IPS DF 19.7 (cell line): ENCODE data around the gene SFMBT1.
"Not testable (repeated sequence)": the region's sequence is repeated elsewhere in the genome, so short reads cannot be mapped to it uniquely, and the experiment has no call there.

ENCODE experiments used
- DNase-seq: peaks from one replicate; pipeline ENCODE4 v3.0.0-alpha.2; 2013; ENCODE audit warnings: low read depth, low spot score

SFMBT1 gene

DNA sequence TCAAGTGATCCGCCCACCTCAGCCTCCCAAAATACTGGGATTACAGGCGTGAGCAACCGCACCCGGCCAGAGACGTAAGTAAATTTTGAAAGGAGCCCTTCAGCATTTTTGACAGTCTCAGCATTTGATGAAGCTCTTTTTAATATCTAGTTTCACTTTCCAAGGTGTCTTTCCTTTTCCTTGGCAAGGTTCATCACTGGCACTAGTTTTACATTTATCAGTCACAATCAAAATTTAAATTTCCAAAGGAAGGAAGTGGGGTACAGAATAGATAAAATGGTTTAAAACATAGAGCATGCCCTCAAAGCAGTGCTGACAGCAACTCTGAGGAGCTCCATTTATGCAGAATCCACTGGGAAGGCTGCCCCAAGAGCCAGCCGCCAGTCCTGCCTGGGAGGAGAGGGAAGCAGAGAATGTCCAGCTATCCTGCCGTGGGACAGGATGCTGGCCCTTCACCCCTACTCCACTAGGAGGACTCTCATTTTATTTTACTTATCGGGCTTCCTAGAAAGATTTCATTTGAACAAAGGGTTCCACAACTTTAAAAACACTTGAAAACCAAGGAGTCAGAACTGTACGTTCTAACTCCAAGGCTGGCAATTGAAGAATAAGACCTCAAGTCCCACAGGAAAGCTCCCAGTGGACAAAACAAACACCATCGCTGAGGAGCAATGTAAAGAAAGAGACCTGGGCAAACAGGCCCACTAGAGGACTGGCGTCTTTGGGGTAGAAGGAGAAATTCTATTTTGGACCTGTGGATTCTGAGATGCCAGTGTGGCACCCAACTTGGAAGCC, 9.9 kb downstream of the SFMBT1 start:
- DNase-seq: no peak

DNA sequence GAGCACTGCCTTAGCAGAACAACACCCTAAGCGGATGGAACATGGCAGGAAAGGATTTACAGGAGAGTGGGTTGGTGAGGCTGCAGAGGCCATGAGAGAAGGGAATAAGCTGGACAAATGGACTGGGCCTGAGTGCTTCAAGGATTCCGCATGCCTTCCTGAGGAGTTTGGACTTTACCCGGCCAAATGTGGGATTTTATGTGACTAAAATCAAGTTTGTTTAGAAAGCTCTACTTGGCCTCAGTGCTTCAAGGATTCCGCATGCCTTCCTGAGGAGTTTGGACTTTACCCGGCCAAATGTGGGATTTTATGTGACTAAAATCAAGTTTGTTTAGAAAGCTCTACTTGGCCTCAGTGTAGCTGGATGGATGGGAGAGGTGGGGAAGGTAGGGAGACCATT, 10.9 kb downstream of the SFMBT1 start:
- DNase-seq: not testable (repeated sequence)

DNA sequence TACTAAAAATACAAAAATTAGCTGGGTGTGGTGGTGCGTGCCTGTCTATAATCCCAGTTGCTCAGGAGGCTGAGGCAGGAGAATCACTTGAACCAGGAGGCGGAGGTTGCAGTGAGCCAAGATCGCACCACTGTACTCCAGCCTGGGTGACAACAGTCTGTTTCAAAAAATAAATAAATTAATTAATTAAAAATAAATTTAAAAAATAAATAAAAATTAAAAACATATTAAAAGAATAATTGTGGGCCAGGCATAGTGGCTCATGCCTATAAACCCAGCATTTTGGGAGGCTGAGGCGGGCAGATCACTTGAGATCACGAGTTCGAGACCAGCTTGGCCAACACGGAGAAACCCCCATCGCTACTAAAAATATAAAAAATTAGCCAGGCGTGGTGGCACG, 11.5 kb downstream of the SFMBT1 start:
- DNase-seq: not testable (repeated sequence)

DNA sequence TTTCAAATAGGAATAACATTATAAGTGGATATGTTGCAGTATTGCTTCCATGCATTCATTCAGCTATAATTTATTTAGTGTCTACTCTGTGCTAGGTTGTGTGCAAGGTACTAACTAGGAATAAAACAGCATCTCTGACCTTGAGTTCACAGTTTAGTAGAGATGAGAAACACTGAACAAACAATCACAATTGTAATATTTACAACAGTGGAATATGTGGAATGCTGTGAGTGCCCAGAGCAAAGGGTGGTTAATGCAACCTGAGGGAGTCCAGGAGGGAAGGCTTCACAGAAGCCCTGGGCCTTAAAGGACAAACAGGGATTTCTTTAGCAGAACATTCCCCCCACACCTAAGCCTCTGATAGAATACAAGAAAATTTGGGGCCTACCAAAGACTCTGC, 13.3 kb downstream of the SFMBT1 start:
- no peak for DNase-seq

DNA sequence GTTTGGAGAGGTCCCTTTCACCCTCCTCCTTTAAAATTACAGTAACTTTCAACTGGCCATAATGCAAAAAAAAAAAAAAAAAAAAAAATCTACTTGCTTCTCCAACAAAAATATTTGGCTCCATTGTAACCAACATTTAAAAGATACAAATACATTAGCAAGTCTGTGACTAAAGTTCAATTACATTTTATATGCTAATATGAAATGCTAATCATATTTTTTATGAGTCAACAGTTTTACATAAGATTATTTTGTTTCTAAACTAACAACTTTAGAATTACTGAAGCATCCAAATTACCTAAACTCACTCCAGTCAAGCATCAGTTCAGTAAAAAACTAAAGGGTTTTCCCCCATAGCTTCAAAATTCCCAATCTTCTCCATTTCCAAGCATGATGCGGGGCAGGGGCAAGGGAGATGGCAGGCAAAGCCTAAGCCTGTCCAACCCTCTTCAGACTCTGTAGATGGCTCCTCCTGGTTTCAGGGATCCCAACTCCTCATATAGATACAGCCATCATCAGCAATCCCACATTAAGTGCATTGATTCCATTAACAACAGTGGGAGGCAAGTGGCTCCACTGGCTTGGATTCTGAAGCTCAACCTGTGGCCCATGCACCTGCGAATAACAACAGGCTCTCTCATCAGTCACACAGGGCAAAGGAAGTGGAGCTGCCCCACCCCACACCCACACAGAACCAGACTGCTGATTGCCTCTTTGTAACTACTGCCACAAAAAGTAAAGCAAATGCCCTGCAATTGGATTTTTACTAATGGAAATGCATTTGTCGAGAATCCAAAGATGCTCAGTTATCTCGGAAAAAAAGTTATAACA, 15.0 kb downstream of the SFMBT1 start:
- no peak for DNase-seq

DNA sequence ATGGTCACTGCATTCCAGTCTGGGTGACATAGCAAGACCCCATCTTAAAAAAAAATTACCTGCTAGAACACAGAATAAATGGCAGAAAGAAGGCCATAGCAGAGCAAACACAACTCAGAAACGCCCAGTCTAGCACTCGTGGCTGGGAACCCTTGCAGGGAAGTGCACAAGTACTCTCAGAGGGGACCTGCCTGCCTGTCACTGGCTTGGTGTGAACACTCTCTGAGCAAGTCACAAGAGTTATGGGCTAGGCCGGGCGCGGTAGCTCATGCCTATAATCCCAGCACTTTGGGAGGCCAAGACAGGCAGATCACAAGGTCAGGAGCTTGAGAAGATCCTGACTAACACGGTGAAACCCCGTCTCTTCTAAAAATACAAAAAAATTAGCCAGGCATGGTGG, 17.2 kb downstream of the SFMBT1 start:
- no peak for DNase-seq

DNA sequence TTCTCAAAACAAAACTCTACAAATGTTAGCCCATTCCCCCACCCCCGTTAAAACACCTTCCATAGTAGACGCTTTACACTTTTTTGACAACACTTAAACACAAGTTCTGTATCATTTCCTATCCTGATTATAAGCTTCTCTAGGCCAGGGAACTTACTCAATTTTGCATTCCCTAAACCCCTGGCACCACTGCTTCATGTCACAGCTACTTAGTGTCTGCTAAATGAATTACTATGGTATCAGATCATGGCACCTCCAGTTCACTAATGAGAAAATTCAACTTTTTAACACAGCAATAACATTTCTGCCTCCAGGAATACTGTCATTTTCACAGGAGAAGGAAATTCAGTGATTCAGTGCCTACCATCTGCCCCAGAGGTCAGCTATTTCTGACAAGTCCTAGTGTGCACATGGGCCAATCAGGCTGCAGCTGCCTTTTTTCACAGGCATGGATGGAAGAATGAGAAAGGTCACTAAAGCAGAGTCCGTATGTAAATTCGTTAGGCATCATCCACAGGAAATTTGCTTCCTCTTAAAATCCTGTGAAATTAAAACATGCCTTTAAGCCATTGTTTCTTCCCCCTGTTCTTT, 18.5 kb downstream of the SFMBT1 start:
- no peak for DNase-seq

DNA sequence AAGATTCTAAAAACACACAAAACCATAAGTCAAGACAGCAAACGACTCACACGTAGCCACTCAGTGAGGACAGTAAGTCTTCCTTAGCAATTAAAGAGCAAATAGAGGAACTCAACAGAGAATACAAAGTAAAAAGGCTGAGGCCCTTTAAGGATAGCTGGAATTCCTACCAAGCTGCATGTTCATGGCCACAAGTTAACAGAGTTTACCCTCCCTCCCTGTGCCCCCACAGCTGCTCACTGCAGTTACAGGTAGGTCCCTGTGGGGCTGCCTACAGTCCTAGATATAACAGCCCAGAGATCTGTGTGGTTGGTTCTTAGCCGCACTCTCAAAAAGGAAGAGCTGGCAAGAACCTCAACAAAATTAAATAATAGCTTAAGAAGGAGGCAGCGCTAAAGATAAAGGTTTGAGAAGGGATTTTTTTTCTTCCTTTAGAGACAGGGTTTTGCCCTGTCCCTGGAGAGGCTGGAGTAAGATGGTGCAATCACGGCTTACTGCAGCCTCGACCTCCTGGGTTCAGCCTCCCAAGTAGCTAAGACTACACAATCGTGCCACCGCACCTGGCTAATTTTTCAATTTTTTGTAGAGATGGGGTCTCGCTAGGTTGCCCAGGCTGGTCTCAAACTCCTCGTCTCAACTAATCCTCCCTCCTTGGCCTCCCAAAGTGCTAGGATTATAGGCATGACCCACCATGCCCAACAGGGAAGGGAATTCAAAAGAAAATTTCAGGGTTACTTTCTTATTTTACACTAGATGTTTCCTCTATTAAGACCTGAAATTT, 19.3 kb downstream of the SFMBT1 start:
- no peak for DNase-seq

DNA sequence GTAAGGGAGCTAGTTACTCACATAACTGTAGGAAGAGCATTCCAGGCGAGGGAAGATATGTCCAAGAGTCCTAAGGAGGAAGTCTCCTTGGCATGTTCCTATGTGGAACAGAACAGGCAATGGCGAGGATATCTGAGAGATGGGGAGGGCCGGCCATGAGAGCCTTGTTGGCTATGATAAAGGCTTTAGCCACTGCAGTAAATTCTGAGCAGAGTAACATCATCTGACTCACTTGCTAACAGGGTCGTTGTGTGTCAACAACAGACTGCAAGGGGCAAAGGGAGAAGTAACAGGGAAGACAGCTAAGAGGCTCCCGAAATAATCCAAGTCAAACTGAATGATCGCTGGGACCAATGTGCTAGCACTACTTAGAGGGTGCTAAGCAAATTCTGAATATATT, 21.6 kb downstream of the SFMBT1 start:
- DNase-seq: no peak

DNA sequence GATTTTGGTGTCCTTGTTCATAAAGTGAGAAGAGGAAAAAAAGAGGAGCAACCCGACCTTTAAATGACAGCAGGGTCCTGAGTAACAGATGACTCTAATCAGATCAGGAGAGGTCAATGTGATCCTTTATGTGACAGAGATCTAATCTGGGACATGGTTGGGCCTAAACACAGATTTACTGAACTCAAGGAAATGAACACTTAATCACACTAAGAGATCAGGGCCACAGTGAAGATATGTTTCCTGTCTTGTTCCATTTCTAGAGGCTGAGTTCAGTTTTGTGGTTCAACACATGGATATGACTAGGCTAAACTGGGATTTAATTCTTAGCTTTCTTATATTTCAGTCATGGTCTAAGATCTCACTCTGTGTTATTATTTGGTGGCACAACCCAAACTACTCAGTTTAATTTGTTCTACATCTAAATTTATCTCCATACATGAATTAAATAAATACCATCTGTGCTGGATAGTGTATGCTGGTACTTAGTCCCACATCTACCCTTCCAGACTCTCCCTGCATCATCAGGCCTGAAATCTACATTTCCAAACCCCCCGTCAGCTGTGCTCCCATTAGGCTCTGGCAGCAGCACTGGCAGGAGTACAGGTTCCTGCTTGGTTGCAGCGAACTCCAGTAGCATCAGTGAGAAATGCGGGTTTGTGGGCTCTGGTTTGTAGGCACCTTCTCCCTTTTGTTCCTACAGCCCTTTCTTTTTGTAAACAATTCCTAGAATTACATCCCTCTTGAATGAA, 22.6 kb downstream of the SFMBT1 start:
- DNase-seq: no peak

DNA sequence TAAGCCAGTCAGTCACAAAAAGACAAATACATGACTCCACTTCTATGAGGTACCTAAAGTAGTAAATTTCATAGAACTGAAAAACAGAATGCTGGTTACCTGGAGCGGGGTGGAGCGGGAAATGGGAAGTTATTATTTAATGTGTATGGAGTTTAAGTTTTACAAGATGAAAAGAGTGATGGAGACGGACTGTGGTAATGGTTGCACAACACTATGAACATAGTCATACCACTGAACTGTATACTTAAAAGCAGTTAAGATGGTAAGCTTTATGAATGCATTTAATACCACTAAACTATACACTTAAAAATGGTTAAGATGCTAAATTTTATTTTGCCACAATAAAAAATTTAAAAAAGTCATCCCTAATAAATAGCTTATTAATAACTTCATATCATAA, 23.2 kb downstream of the SFMBT1 start:
- DNase-seq: no peak

DNA sequence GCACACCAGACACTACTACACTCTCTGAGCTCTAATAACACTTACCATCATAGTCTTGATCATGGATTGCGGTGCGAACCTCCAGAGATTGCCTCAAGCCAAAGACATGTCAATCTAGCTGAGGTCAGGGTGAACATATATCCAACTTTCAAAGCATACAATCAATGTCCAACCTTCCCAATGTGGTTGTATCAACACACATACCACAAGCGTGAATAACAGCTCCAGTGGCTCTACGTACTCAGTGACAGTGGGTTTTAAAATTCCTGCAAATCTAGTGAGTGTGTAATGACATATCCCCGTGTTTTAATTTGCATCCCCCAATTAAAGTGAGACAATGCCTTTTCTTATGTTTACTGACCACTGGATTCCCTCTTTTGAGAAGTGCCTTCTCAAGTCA, 29.6 kb downstream of the SFMBT1 start:
- DNase-seq: no peak

DNA sequence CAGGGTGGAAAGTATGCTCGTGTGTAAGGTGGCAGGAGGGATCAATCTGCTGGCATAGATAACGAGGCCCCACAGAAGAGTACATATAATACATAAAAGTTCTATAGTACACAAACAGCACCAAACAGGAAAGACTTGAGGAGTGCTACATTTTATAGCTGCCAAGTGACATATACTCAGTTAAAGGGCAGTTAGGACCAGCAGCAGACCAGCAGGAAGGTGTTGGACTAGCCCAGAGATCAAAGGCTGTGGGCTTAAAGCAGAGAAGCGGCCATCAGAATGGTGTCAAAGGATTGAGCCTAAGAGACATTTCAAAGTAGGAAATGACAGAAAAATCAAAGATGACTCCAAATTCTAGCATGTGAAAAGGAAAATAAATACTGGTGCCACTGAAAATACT, 34.5 kb downstream of the SFMBT1 start:
- no peak for DNase-seq

DNA sequence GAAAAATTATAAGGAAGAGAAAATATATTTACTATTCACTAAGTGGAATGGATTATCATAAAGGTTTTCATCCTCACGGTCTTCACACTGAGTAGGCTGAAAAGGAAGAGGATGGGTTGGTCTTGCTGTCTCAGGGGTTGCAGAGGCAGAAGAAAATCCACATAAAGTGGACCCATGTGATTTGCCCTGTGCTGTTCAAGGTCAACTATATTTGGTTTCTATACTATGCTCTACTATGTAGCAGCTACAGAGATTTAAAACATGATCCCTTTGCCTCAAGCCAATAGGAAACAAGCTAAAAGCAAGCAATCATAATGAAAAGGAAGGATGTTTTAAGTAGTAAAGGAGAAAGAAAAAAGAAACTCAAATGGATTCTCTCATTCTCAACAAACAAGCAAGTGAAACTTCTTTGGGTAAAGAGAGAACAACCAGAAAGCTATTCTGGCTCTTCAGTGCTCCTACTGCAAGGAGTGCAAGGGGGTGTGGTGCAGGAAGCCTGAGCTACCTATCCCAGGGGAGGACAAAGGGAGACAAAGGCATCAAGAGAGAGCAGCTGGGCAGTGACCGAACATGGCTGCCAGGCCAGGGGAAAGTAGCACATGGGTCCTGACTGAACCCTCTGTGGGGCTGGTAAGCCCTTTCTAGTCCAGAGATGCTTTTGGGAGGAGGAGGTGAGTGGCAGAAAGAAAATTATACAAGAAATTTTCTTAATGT, 35.9 kb downstream of the SFMBT1 start:
- no peak for DNase-seq

DNA sequence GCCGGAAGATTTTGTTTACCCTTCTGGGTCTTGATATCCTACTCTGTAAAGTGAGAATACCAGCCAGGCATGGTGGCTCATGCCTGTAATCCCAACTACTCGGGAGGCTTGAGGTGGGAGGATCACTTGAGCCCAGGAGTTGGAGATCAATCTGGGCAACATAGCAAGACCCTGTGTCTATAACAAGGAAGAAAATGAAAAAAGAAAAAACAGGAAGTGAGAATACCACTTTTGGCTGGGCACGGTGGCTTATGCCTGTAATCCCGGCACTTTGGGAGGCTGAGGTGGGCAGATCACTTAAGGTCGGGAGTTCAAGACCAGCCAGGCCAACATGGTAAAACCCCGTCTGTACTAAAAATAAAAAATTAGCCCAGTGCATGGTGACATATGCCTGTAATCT, 36.9 kb downstream of the SFMBT1 start:
- no peak for DNase-seq

DNA sequence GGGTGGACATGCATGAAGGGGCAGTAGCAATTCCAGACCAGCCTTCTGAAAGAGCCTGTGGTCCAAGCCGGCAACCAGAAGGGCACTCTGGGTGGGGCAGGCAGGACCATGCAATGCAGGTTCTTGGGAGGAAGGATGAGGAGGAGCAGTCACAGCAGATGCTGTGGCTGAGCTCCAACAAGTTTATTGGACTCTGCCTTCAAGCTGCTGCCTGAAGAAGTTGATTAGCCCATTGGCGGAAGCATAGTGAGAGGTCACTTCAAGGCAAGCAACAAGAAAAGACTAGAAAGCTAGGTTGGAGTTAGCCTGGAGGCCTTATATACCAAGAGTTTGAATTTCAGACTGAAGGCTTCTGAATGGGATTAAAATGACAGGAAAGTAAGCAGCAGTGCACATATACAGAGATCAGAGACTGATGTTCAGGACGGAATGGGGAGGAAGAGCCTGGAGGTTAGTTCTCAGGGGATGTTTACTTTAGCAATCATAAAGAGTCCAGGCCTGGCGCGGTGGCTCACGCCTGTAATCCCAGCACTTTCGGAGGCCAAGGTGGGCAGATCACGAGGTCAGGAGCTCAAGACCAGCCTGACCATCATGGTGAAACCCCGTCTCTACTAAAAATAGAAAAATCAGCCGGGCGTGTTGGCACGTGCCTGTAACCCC, 39.9 kb downstream of the SFMBT1 start:
- DNase-seq: no peak

DNA sequence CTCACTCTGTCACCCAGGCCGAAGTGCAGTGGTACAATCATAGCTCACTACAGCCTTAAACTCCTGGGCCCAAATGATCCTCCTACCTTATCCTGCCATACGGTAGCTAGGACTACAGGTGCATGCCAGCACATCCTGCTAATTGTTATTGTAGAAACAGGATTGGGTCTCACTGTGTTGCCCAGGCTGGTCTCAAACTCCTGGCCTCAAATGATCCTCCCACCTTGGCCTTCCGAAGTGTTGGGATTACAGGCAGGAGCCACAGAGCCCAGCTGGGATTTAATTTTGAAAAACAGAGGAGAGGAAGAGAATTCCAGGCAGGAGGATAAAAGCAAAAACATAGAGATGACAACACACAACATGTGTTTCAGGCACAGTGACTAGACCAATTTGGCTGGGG, 40.5 kb downstream of the SFMBT1 start:
- no peak for DNase-seq

DNA sequence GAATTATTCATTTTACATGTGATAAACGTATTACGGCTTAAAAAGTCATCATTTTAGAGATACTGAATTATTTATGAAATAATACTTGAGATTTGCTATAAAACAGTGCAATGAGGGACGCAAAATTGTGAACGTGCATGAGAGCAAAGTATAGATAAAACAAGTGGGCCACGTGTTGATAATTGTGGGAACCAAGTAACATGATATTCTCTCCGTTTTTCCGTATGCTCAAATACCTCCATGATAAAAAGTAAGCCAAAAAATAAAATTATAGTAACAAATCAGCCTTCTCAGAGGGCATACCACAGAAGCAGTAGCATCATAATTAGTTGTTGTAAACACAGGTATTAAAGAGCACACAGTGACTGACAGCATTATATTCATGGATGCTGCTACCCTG, 42.6 kb downstream of the SFMBT1 start:
- DNase-seq: no peak

DNA sequence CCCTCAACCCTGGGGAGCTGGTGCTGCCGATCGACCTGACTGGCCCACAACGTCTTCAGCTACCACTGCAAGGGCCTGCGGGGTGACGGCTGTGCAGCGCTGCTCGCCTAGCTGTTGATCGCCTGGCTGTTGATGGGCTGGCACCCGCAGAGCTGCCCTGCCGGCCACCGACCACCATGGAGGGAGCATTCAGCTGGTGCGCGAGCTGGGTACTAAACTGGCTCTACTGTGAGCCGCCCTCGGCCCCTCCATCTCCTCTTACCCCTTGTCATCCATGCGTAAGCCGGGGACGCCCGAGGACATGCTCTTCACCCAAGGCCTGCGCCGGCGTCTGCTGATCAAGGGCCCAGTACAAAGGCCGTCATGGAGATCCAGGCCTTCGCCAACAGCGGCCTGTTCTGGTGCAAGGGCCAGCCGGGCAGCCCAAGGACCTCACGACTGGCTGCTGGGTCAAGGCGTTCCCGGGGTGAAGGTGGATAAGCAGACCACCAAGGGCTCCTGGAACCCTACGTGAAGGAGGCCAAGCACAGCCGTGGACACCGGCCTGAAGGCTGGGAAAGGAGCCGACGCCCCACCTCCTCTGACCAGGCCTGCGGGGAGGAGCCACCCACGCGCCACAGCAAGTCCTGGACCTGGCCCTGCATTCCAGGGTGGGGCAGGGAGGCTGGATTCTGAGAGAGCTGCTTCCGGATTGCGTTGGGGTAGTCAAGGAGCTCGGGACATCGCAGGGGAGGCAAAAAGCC, 46.9 kb downstream of the SFMBT1 start:
- DNase-seq: no peak
